Cardiac fibroblast (primary cell): ENCODE measurements around the gene PUS7L.

Source experiments
- DNase-seq, 2 donors: peaks; one replicate each; pipeline versions ENCODE4 v3.0.0 to v3.0.0-alpha.2; 2010; ENCODE audit warnings: low read depth in 2 of 2
- H3K4me3 ChIP-seq, 2 donors: replicated peaks in 1 of 2; 1 replicate in 1 of 2; 2 replicates in 1 of 2; pipeline ENCODE4 v1.5.1; 2011; ENCODE audit warnings: low read depth in 2 of 2, low read length in 2 of 2, mild to moderate bottlenecking in 2 of 2, moderate library complexity in 1 of 2
- CTCF ChIP-seq: IDR thresholded peaks from one replicate; pipeline ENCODE4 v1.5.1; 2011; ENCODE audit warnings: low read depth, mild to moderate bottlenecking, low read length, inconsistent platforms

The PUS7L gene

GRCh38 chr12:43758728-43759563, at the start of gene PUS7L, which contains the start of gene IRAK4:
PUS7L (minus strand) TSS chr12:43758790; CDS start chr12:43755245, 3,545 bp downstream.
IRAK4 (plus strand) TSS chr12:43758951; CDS start chr12:43768112, 9,161 bp downstream.
- peak; percentile 47 for TF ChIP-seq CTCF
- H3K4me3 ChIP-seq = peak within 1 kb of the TSS; percentile 71 to 82
- DNase-seq = peak; percentile 98

- no peak for TF ChIP-seq CTCF
- DNase-seq = no peak
- no peak overlapping the region for H3K4me3 ChIP-seq
Observed at GRCh38 chr12:43807386-43807785, 48.8 kb upstream of the PUS7L start.

GRCh38 chr12:43806737-43807072, 48.1 kb upstream of the PUS7L start:
- TF ChIP-seq CTCF = no peak
- DNase-seq = peak in 1 of 2 donors; percentile 5
- peak overlapping the region; percentile 75 to 88 for H3K4me3 ChIP-seq

- peak; percentile 42 for TF ChIP-seq CTCF
- DNase-seq = peak; percentile 77 to 85
- peak within 1 kb of the TSS; percentile 88 to 93 for H3K4me3 ChIP-seq
Observed at GRCh38 chr12:43805860-43806736, 47.5 kb upstream of the PUS7L start, which contains the start of gene TWF1. TWF1 (minus strand) TSS chr12:43806317; CDS start chr12:43806245, 72 bp downstream.

- no peak for TF ChIP-seq CTCF
- H3K4me3 ChIP-seq = peak overlapping the region; percentile 88 to 93
- no peak for DNase-seq
Observed at GRCh38 chr12:43805149-43805859, 46.7 kb upstream of the PUS7L start.

- peak in 1 of 2 donors; percentile 51 for DNase-seq
- no peak overlapping the region for H3K4me3 ChIP-seq
- no peak for TF ChIP-seq CTCF
Observed at GRCh38 chr12:43797561-43798217, 39.1 kb upstream of the PUS7L start.
